DMS 273 treated with DMSO at 0.1 percent for 48 hours (cell line): ENCODE results near the gene TXN.
"Not testable (repeated sequence)": the region's sequence is repeated elsewhere in the genome, so short reads cannot be mapped to it uniquely, and the experiment has no call there.

Source experiments
- DNase-seq: peaks from one replicate; lab custom pipeline; 2025; lab: John Stamatoyannopoulos, UW

TXN gene

GRCh38 chr9:110208031-110208430 is 48.3 kb downstream of the TXN start, which contains the start of gene C9orf152:
C9orf152 (minus strand) TSS chr9:110208159; CDS start chr9:110207579, 580 bp downstream.
- no peak for DNase-seq

- no peak for DNase-seq
These were observed 49.2 kb downstream of the TXN start for GRCh38 chr9:110207071-110207641.

- no peak for DNase-seq
These were observed 49.9 kb downstream of the TXN start for GRCh38 chr9:110206389-110206788.

GRCh38 chr9:110205612-110206011 is 50.7 kb downstream of the TXN start:
- DNase-seq = not testable (repeated sequence)

GRCh38 chr9:110202232-110202631 is 54.1 kb downstream of the TXN start:
- DNase-seq = no peak

- DNase-seq = no peak
These were observed 56.7 kb downstream of the TXN start for GRCh38 chr9:110199643-110200042.

GRCh38 chr9:110198357-110198756 is 58.0 kb downstream of the TXN start:
- DNase-seq = no peak

GRCh38 chr9:110197330-110198187 is 58.7 kb downstream of the TXN start:
- no peak for DNase-seq

- not testable (repeated sequence) for DNase-seq
These were observed 60.2 kb downstream of the TXN start for GRCh38 chr9:110196084-110196499.
